ENCODE results near the gene RAB19. TPM values are rescaled to one million over a fixed set of nuclear protein-coding genes. Genes with fewer than 3 reads are reported as not detected.

Gene RAB19
- total and polyA plus RNA-seq, 4 donors, result 0.17 to 0.84 TPM; not detected in 2

DNA sequence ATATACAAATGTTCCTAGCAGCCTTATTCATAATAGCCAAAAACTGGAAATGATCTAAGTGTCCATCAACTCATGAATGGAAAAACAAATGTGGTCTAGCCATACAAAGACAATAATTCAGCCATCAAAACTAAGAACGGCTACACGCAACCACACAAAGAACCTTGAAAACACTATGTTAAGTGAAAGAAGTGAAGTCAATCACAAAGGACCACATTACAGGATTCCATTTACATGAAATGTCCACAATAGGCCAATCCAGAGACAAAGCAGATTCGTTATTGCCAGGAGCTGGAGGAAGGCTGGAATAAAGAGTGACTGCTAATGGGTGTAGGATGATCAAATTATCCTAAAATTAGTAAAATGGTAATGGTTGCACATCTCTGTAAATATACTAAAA, 54.3 kb downstream of the RAB19 start:
- no peak for TF ChIP-seq TAF1 (conservative IDR thresholded peaks at IDR 0.05)
- no peak for TF ChIP-seq RAD21 (IDR thresholded peaks at IDR 0.05)
- TF ChIP-seq, protein P1, sequence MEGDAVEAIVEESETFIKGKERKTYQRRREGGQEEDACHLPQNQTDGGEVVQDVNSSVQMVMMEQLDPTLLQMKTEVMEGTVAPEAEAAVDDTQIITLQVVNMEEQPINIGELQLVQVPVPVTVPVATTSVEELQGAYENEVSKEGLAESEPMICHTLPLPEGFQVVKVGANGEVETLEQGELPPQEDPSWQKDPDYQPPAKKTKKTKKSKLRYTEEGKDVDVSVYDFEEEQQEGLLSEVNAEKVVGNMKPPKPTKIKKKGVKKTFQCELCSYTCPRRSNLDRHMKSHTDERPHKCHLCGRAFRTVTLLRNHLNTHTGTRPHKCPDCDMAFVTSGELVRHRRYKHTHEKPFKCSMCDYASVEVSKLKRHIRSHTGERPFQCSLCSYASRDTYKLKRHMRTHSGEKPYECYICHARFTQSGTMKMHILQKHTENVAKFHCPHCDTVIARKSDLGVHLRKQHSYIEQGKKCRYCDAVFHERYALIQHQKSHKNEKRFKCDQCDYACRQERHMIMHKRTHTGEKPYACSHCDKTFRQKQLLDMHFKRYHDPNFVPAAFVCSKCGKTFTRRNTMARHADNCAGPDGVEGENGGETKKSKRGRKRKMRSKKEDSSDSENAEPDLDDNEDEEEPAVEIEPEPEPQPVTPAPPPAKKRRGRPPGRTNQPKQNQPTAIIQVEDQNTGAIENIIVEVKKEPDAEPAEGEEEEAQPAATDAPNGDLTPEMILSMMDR (IDR thresholded peaks at IDR 0.05; ENCODE audit: low read depth, low read length, missing input control), result no peak
- no peak for TF ChIP-seq JUND (IDR thresholded peaks at IDR 0.05)
- no peak for TF ChIP-seq RXRA (IDR thresholded peaks at IDR 0.05)
- TF ChIP-seq REST (IDR thresholded peaks at IDR 0.05), result no peak
- TF ChIP-seq HNF4G (IDR thresholded peaks at IDR 0.05), result no peak
- TF ChIP-seq NR2F2 (IDR thresholded peaks at IDR 0.05), result no peak
- TF ChIP-seq SP1 (IDR thresholded peaks at IDR 0.05), result no peak
- no peak for TF ChIP-seq FOXA2 (IDR thresholded peaks at IDR 0.05)
- TF ChIP-seq MAX (IDR thresholded peaks at IDR 0.05), result no peak
- no peak for TF ChIP-seq EGR1 (IDR thresholded peaks at IDR 0.05; ENCODE audit: low read depth in 2 of 2)
- no peak for TF ChIP-seq YY1 (IDR thresholded peaks at IDR 0.05)
- TF ChIP-seq GABPA (IDR thresholded peaks at IDR 0.05 in 1 of 2, conservative IDR thresholded peaks at IDR 0.05 in 1 of 2), result no peak
- no peak for TF ChIP-seq ZBTB33 (IDR thresholded peaks at IDR 0.05)
- no peak for TF ChIP-seq ATF3 (IDR thresholded peaks at IDR 0.05)
- TF ChIP-seq HNF4A (conservative IDR thresholded peaks at IDR 0.05), result no peak
- TF ChIP-seq FOXA1 (IDR thresholded peaks at IDR 0.05), result no peak

More for the DNA sequence above, 54.3 kb downstream of the RAB19 start:
- WGBS, result 93% methylated on average over 3 of the region's 3 CpGs
- Histone ChIP-seq H3K27ac (ENCODE audit: low read depth in 1 of 2, low read length in 2 of 2) (no peak overlapping the region), H3K27me3 (ENCODE audit: control insufficient read depth in 4 of 4, insufficient read depth in 4 of 4, low read length in 3 of 4) (no peaks in the 10 kb centered on the region), H3K4me3 (ENCODE audit: low read depth in 1 of 3, low read length in 3 of 3) (no peak overlapping the region), H3K36me3 (ENCODE audit: control insufficient read depth in 4 of 4, insufficient read depth in 3 of 4, low read depth in 1 of 4, low read length in 3 of 4) (peaks cover 9 to 55% (median 44%) of the 10 kb centered on the region in 4 donors), H3K4me1 (ENCODE audit: control insufficient read depth in 4 of 4, insufficient read depth in 4 of 4, low read length in 3 of 4) (peaks cover 0 to 4% (median 1%) of the 10 kb centered on the region in 4 donors), H3K9me3 (ENCODE audit: control insufficient read depth in 4 of 4, low read length in 3 of 4) (no peaks in the 10 kb centered on the region), H3K9ac (ENCODE audit: low read depth in 1 of 2, low read length in 2 of 2) (no peak overlapping the region)
- no peak for DNase-seq (ENCODE audit: low spot score)

All from liver (tissue), 9 donors.